Skin of body (tissue), 2 donors: ENCODE results near the gene LCN12. TPM values are rescaled to one million over a fixed set of nuclear protein-coding genes. Genes with fewer than 3 reads are reported as not detected.

ENCODE experiments used
- DNase-seq: peaks from one replicate; lab custom pipeline; 2025; lab: John Stamatoyannopoulos, UW
- total RNA-seq: library from RNA; depleted of rRNA; stranded (reverse); fragments of >200 nt; gene quantifications from one replicate; pipeline ENCODE4 v1.2.3, GENCODE V29; 2014

Gene LCN12, protein sequence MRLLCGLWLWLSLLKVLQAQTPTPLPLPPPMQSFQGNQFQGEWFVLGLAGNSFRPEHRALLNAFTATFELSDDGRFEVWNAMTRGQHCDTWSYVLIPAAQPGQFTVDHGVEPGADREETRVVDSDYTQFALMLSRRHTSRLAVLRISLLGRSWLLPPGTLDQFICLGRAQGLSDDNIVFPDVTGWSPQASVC
- not detected for total RNA-seq

DNA sequence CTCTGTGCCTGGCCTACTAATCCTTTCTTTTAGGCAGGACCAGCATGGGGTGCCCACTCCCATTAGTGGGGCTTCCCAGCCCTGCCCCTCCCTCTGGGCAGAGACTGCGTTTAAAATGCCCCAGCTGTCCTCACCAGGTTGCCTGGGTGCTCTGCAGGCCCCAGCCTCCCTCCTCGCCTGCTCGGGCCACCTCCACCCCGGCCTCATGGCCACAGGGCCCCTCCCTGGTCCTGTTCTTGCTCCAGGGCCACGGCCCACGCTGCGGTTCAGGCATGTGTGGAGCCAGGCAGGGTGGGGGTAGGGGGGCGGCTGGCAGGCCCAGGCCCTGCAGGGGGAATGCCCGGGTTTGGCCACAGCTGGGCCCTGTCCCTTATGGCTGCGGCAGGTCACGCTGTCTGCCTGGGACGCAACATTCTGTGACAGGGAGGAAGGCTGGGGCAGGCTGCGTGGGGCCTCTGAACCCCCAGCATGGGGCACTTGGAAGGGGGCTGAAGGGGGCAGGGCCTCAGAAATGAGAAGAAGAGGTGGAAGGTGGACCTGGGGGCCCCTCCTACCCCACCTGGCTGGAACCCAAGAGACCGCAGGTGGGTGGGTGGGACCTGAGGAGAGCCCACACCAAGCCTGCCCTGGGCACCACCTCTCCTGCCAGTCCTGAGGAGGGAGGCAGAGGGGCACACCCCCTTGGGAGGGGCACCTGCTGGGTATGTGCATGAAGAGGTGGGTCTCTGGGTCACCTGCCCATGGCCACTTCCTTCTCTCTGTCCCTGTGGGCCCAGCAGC, at the start of gene LCN12:
Gene LCN12 (plus strand): TSS at position 733 of the 780 bp plus-strand sequence. CDS start 55 bp downstream, outside the sequence.
- DNase-seq = no peak

GRCh38 chr9:136903041-136903554, 49.0 kb upstream of the LCN12 start:
- DNase-seq = no peak

- DNase-seq = no peak
Observed at GRCh38 chr9:136906266-136906665, 45.8 kb upstream of the LCN12 start.

DNA sequence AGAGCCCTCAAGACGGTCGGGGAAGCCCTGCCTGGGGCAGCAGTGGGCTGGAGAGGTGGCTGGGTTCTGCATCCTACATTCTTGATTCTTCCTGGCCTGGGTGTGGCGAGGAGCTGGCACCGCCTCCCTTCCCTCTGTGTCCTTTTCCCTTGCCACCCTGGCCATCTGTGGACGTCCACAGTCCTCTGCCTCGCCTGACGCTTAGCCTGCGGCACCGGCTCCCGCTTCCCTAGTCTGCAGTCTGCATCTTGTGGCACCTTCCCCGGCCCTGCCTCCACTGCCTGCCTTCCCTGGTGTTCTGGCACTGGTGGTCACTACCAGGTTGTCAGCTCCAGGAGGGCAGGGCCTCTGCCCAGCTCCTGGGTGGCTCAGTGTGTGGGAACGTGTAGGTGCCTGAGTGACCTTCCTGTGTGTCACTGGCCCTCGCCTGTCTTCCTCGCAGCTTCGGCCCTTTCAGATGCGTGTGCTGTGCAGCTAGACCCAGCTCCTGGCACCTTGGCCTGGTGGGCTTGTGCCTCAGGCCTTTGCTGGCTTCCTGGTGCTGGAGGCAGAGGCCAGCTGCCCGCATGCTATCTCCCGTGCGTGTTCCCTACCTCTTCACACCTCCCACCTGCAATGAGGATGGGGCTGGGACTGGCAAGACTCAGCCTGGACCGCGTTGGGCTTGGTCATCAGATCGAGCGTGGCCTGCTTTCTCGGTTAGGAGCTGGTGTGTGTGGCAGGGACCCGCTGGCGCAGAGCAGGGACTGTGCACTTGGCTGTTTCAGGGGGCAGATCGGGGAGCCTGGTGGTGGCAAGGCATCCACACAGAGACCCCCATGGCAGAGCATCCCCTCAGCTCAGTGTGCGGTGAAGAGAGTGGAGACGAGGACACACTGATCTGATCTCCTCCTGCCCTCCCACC, 44.8 kb upstream of the LCN12 start:
- no peak for DNase-seq

DNA sequence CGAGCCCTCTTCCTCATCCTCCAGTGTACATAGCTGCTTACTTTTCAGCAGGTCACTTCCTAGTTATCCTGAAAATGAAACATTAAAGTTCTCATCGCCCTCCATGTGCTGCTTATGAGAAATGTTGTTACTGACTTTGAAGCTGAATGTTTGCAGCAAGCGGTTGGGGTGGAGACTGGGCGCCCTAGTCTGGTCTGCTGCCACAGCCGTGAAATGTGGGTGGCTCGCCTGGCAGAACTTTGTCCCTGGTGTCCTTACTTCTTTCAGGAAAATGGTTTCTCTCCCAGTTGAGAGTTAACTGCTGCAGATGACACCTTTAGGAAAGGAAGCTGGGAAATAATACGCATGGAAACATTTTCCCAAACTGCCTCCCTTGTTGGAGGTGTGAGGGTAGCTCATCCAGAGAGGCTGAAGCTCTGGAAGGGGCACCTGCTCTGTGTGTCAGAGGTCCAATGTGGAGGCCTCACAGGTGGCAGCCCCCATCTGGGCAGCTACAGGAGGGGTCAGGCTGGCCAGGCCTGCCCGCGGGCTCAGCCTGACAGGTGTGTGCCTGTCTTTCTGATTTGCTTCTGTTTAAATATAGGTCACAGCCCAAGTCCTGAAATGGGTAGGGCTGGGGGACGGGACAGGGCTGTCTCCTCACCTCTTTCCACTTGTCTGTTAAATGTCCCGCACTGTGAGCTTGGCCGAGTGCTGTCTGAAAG, 41.7 kb upstream of the LCN12 start:
- DNase-seq = no peak

GRCh38 chr9:136910901-136911245, 41.2 kb upstream of the LCN12 start:
- DNase-seq = no peak

DNA sequence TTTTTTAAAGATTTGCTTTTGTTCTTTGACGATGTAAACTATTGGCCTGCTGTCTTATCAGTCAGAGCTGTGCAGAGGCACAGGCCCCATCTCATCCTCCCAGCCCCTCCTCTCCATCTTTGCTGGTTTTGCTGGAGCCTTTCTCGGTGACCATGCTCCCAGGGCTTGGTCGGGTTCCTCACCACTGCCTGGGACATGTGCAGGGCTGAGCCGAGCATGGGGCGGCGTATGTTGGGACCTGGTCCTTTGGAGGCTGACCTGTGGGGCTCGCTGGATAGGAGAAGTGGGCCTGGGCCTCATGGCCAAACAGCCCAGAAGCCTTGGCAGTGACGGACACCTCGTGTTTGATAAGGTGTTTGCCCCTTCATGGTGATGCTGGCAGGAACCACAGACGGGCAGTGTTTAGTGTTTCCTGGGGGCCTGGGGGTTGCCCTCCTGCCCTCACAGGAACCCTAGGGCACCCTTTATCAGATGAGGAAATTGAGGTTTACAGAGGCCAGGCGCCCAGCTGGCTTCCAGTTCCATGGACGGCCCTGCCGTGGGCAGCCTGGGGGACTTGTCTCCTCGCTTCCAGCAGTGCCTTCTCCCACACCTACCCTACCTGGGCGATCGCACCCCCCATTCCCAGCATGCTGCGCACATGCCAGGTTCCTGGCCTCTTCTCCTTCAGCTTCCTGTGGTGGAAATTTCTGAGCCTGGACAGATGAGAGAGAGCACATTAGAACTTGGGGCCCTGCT, 38.2 kb upstream of the LCN12 start:
- DNase-seq = no peak

DNA sequence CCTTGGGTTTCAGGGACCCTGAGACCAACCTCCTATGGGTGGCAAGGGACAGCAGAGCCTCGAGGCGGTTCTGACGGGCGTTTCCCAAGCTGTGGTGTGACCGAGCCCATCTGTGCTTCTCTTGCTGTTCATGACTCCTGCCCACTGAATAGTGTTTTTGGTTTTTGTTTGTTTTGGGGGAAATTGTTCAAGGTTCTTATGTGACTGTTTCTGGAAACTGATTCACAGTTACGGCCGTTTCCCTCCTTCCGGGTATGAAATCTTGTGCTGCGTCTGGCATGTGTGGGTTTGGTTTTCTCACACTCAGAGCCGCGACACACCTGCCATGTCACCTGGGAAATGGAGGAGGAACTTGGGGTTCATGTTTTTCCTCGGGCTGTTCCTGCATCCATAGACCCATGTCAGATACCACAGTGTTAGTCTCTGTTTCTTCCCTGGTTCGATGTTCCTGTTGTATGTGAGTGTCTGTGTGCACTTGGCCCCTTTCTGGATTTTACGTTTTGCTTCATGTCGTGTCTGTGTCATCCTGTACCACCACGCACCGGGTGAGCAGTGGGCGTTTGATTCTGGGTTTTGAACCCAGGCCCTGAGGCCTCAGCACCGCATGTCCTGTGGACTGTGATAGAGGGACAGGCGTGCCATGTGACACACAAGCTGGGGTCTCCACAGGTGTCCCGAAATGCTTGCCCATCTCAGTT, 36.3 kb upstream of the LCN12 start:
- DNase-seq = no peak

- DNase-seq = no peak
Observed at GRCh38 chr9:136916330-136917184, 35.5 kb upstream of the LCN12 start.

DNA sequence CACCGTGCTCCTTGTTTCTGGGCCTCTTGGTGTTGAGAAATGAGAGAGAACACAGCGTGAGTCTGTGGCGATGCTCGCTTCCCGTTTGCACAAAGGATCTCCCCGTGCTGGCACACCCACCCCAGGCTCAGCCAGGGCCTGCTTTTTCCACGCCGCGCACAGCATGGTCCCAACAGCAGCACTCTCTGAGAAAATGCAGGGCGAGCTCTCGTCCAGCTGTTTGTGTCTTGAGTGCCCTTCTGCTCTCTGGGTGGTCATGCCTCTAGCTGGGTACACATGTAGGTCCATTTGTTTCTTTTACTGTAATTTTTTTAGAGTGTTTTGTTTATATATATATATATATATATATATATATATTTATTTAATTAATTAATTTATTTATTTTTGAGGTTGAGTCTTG, 34.2 kb upstream of the LCN12 start:
- DNase-seq = no peak

DNA sequence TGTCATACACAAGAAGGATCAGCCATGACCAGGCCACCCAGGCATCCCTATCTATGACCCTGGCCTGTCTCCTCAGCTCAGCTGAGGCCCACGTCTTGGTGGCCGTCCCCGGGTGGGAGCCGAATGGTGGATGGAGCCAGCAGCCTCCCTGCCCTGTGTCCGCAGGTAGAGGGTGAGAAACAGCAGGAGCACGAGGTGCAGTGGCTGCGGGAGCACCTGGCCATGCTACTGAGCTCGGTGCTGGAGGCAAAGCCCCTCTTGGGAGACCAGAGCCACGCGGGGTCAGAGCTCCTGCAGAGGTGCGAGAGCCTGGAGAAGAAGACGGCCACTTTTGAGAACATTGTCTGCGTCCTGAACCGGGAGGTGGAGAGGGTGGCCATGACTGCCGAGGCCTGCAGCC, 32.0 kb upstream of the LCN12 start:
- DNase-seq = no peak

DNA sequence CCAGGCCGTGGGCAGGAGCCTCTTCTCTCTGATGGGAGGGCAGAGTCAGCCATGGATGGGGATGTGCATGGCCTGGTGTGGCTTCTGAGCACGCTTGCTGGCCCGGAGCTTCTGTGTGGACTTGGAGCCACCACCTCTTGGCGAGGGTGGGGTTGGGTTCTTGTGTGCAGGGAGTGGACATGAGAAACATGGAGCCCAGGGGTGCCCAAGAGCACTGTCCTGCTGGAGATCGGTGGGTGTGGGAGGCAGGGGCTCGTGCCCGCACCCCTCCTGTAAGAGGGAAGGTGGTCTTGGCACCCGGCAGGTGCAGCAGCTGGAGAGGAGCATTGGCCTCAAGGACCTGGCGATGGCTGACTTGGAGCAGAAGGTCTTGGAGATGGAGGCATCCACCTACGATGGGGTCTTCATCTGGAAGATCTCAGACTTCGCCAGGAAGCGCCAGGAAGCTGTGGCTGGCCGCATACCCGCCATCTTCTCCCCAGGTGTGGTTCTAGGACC, 31.3 kb upstream of the LCN12 start:
- no peak for DNase-seq

GRCh38 chr9:136921307-136921706, 30.8 kb upstream of the LCN12 start:
- DNase-seq = no peak

DNA sequence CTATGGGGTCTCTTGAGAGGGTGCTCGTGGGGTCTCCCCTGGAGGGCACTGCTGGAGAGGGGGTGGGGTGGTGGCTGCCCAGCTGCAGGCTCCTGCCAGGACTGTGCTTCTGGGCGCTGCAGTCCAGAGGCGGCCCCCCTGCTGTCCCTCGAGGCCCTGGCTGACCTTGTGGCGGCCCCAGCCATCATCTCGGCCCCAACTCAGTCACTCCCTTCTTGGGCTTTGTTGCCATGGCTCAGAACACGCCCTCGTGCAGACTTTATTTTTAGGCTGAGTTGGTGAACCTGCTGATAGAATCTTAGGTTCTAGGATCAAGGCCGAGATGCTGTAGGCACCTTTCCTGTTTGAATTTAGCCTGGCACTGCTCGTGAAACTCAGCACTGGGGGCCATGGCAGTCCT, 30.4 kb upstream of the LCN12 start:
- no peak for DNase-seq

- no peak for DNase-seq
Observed at GRCh38 chr9:136922540-136922939, 29.5 kb upstream of the LCN12 start.

GRCh38 chr9:136923881-136924280, 28.2 kb upstream of the LCN12 start:
- DNase-seq = no peak

- no peak for DNase-seq
Observed at GRCh38 chr9:136925414-136926153, 26.5 kb upstream of the LCN12 start.

GRCh38 chr9:136926154-136926704, 25.8 kb upstream of the LCN12 start:
- DNase-seq = no peak
